HFFc6 (cell line): Measurements from ENCODE around the gene LAG3. TPM values are rescaled to one million over a fixed set of nuclear protein-coding genes. Genes with fewer than 3 reads are reported as not detected.

Experiments used
- DNase-seq: peaks from one replicate; pipeline ENCODE4 v3.0.0-alpha.2; 2018
- H3K27ac Mint-ChIP-seq: 2 replicates; pipeline ENCODE4 v1.8.0; 2020; ENCODE audit warnings: mild to moderate bottlenecking, mixed read lengths
- H3K27me3 Mint-ChIP-seq: 2 replicates; pipeline ENCODE4 v1.8.0; 2021; ENCODE audit warnings: mild to moderate bottlenecking, moderate library complexity, mixed read lengths; ENCODE audit not compliant: insufficient read depth
- H3K36me3 Mint-ChIP-seq: 2 replicates; pipeline ENCODE4 v1.8.0; 2021; ENCODE audit warnings: low read depth, mixed read lengths
- H3K4me1 Mint-ChIP-seq: 2 replicates; pipeline ENCODE4 v1.8.0; 2020; ENCODE audit warnings: low read depth, mixed read lengths
- H3K4me3 Mint-ChIP-seq: 2 replicates; pipeline ENCODE4 v1.8.0; 2020; ENCODE audit warnings: mild to moderate bottlenecking, moderate library complexity, mixed read lengths
- H3K9me3 Mint-ChIP-seq: 2 replicates; pipeline ENCODE4 v1.8.0; 2020; ENCODE audit warnings: mild to moderate bottlenecking, mixed read lengths
- CTCF ChIP-seq: fragments of 200-600 bp; sonication (generic); IDR thresholded peaks from 2 replicates; pipeline ENCODE4 v1.5.0; 2021; ENCODE audit warnings: antibody characterized with exemption, mild to moderate bottlenecking
- long read RNA-seq: library from polyadenylated mRNA; unstranded; transcript quantifications from one replicate; pipeline ENCODE4 v2.0.0, GENCODE V29; 2019
- total RNA-seq, 6 experiments: library from RNA; stranded (reverse); fragmentation: NEBNext Ultra II Directional; extraction: Animal tissue kit (Norgen Biotek cat#: 25700); gene quantifications; 2 replicates in 1 of 6; 3 replicates in 5 of 6; pipeline ENCODE4 v1.2.3, GENCODE V29; 2021

Gene LAG3
- total RNA-seq: under 1 TPM; 0.15 to 0.64 (median 0.50) TPM
- long read RNA-seq: 0 reads

DNA sequence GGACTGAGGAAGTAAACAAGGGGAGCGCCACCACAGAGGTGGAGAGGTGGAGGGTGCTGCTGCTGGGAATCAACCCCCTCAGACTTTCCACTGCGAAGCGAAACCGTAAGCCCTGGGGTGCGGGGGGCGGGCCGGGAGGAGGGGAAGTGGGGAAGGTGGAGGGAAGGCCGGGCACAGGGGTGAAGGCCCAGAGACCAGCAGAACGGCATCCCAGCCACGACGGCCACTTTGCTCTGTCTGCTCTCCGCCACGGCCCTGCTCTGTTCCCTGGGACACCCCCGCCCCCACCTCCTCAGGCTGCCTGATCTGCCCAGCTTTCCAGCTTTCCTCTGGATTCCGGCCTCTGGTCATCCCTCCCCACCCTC is at the start of gene LAG3:
Gene LAG3 (plus strand): TSS at position 190 of the 365 bp plus-strand sequence. CDS start 333 bp downstream, outside the sequence.
- DNase-seq: no peak
- Mint-ChIP-seq H3K4me3 (no peak within 1 kb of the TSS), H3K27ac (no peak within 1 kb of the TSS), H3K4me1 (peaks cover 29% of the 10 kb centered on the region), H3K27me3 (peaks cover 12% of the 10 kb centered on the region), H3K36me3 (peaks cover 5% of the 10 kb centered on the region), H3K9me3 (no peaks in the 10 kb centered on the region)
- no peak for TF ChIP-seq CTCF

DNA sequence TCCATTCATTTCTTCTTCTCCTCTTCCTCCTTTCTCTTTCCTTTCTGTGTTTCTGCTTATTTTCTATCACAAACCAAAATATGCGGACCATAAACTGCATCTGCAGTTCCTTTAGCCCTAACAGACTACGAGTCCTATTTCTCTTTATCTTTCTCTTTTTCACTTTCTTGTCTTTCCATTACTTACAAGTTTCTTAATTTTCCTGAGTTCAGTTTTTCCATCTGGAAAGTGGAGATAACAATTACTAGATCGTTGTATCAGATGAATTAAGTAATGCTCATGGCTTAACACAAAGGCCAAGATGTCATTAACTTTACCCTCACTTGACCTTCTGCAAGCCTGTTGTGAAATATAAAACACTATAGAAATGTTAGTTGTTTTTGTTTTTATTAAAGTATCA is 49.5 kb upstream of the LAG3 start:
- no peaks in the 10 kb centered on the region; the same call in none of the 2 replicates for H3K27me3 Mint-ChIP-seq
- H3K4me3 Mint-ChIP-seq: peak overlapping the region; percentile 92; the same call in 1 of the 2 replicates
- no peak for DNase-seq
- no peaks in the 10 kb centered on the region; the same call in 1 of the 2 replicates for H3K36me3 Mint-ChIP-seq
- no peak overlapping the region; the same call in 1 of the 2 replicates for H3K27ac Mint-ChIP-seq
- no peak for TF ChIP-seq CTCF
- H3K9me3 Mint-ChIP-seq: no peaks in the 10 kb centered on the region
- peaks cover 25% of the 10 kb centered on the region for H3K4me1 Mint-ChIP-seq

GRCh38 chr12:6723607-6724408 is 48.5 kb upstream of the LAG3 start, which contains the start of gene COPS7A:
Gene COPS7A, plus strand, starts transcription at chr12:6724046. Its CDS starts 611 bp downstream, at chr12:6724657.
- Mint-ChIP-seq H3K4me1 (peaks cover 25% of the 10 kb centered on the region), H3K4me3 (peak within 1 kb of the TSS; percentile 92), H3K9me3 (no peaks in the 10 kb centered on the region), H3K36me3 (no peaks in the 10 kb centered on the region; the same call in 1 of the 2 replicates), H3K27ac (peak within 1 kb of the TSS; percentile 94), H3K27me3 (no peaks in the 10 kb centered on the region; the same call in none of the 2 replicates)
- peak; percentile 98 for DNase-seq
- TF ChIP-seq CTCF: 0 out of 2 replicates have a peak, but pooled peaks have one; percentile 9

- Mint-ChIP-seq H3K4me3 (peak overlapping the region; percentile 92), H3K9me3 (no peaks in the 10 kb centered on the region), H3K27me3 (no peaks in the 10 kb centered on the region; the same call in none of the 2 replicates), H3K27ac (peak overlapping the region; percentile 94), H3K4me1 (peaks cover 25% of the 10 kb centered on the region), H3K36me3 (no peaks in the 10 kb centered on the region; the same call in 1 of the 2 replicates)
- TF ChIP-seq CTCF: no peak
- DNase-seq: no peak
Observed at GRCh38 chr12:6724409-6724797, 47.9 kb upstream of the LAG3 start.

DNA sequence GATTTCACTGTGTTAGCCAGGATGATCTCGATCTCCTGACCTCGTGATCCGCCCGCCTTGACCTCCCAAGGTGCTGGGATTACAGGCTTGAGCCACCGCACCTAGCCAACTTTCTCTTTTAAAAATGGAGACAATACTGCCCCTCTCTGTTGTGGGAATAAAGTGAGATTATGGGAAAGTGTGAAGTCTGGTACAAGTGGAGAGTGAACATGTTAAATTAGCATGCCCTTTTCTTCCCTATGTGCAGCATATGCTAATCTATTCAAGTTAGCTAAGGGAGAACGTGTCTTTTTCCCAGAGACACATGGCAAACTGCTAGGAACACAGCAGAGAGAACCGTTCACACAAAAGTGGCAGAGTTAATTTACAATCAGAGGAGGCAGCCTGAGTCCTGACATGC is 47.0 kb upstream of the LAG3 start:
- no peak overlapping the region for H3K27ac Mint-ChIP-seq
- peak overlapping the region; percentile 92 for H3K4me3 Mint-ChIP-seq
- DNase-seq: no peak
- no peaks in the 10 kb centered on the region for H3K9me3 Mint-ChIP-seq
- peaks cover 25% of the 10 kb centered on the region for H3K4me1 Mint-ChIP-seq
- H3K36me3 Mint-ChIP-seq: peaks cover 7% of the 10 kb centered on the region; the same call in 1 of the 2 replicates
- no peaks in the 10 kb centered on the region; the same call in none of the 2 replicates for H3K27me3 Mint-ChIP-seq
- TF ChIP-seq CTCF: no peak
